LHCN-M2 (cell line): ENCODE measurements around the gene ATP6V0D1. TPM values are rescaled to one million over a fixed set of nuclear protein-coding genes. Genes with fewer than 3 reads are reported as not detected.

ENCODE experiments used
- DNase-seq: peaks from one replicate; pipeline ENCODE4 v3.0.0-alpha.2; 2012; ENCODE audit warnings: low read depth
- total RNA-seq: library from RNA; depleted of rRNA; stranded (reverse); fragments of >200 nt; gene quantifications from 2 replicates; pipeline ENCODE4 v1.2.3, GENCODE V29; 2014

The ATP6V0D1 gene
- total RNA-seq, 1 experiment from 2014 or later: 156 TPM

- no peak for DNase-seq
Measured at GRCh38 chr16:67445913-67446907, 34.7 kb downstream of the ATP6V0D1 start.

- no peak for DNase-seq
Measured at GRCh38 chr16:67445441-67445912, 35.5 kb downstream of the ATP6V0D1 start.

DNA sequence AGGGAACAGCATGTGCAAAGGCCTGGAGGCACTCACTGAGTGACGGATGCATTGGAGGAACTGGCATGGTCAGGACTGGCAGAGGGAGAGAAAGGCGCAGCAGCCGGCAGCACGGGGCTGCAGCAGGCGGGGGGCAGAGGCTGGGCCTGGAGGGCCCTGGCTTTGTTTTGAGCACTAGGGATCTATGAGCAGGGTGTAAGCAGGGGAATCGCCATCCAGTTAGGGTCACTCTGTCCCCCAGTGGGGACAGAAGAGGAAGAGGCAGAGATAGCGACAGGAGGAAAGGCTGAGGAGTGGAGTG lies 35.9 kb downstream of the ATP6V0D1 start:
- no peak for DNase-seq

- no peak for DNase-seq
Measured at GRCh38 chr16:67444259-67445125, 36.5 kb downstream of the ATP6V0D1 start.

- DNase-seq: no peak
Measured at GRCh38 chr16:67443265-67443664, 37.7 kb downstream of the ATP6V0D1 start.

DNA sequence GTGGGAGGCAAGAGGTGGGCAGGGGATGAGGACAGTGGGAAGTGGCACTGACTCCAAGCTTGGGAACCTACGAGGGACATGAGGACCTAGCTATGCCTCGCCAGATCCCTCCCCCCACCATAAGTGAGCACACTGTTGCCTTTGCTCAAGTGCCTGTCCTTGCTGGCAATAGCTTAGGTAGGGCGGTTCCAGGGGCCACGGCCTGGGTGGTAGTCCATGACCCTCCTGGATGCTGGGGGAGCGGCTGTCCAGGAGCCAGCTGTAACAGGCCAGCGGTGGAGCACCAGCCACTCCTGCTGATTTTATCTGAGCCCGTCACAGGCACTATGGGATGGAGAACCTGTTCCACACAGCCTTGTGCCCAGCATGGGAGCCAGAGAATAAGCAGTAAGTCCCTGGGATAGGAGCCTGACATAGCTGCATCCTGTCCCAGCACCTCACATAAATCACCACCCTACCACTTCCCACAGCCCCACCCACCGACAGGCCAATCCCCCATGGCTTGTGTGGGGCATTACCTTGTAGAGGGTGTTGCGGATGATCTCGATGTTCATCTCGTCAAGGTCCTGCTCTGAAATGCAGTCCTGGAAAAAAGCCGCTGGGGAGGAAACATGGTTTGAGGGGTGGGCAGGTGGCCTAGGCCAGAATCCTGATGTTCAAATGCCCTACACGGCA lies 38.2 kb downstream of the ATP6V0D1 start:
- DNase-seq: no peak

DNA sequence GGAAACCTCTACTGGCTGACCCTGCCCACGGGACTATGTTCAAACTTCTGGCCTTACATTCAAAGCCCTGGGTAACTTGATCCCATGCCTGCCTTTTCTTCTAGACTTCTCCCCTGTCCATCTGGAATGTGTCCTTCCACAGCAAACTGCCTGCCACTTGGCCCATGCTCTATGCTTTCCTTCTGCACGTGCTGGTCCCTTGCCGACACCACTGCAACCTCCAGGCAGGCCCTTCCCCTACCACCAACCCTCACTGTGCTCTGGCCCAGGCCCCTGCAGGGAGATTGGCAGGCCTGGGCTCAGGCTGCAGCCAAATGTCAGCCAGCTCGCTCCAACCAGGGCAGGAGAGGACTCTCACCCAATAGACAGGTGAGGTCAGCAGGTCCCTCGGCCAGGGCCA lies 39.0 kb downstream of the ATP6V0D1 start:
- no peak for DNase-seq

- DNase-seq: peak; percentile 29
Measured at GRCh38 chr16:67441271-67441753, 39.6 kb downstream of the ATP6V0D1 start.

DNA sequence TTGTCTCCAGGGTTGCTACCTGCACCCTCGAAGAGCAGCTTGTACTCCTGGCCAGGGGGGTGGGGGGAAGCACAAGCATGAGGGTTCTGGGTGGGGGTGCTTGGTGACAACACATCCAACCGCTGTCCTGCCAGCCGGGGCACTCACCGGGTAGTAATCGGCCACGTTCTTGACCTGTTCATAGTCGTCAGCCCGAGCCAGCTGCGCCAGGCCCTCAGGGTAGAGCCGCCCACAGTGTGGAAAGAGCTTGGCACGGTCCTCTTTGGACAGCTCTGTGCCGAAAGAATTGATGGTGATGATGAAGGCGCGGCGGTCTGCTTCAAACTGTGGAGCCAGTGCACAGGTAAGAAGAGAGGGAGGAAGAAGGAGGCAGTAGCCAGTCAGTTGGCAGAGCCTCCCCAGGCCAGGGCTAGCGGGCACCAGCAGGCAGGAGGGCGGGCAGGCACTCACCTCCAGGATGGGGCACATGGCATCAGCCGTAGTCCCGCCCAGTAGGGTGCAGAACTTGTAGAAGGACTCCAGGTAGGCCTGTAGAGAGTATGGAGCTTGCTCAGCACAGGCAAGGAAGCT lies 42.0 kb downstream of the ATP6V0D1 start:
- no peak for DNase-seq

DNA sequence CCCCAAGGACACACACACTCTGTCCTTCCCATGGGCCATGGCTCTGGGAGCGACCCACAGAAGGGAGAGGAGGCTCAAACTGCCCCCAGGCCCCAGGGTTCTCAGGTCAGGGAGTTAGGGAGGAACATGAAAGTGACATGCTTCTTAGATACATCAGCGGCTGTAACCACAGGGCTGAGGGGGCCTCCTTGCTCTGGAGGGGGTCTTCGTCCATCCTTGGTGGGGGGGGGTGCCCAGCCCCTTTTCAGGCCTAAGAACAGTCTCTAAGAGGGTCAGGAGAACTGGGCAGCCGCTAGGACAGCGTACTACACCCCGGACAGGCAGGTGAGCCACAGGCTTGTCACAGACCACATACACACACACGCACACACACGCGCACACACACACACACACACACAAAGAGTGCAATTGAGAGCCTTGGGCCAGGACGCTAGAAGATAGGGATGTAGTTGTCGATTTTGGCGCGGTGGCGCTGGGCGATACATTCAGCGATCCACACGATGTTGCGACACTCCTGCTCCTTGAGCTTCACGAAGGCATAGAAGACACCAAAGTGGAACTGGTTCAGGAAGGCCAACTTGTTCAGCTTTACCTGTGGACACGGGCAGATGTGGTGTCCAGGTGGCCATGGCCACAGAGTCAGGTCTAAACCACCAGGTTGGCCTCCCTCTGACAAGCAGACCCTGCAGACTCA lies 42.7 kb downstream of the ATP6V0D1 start:
- no peak for DNase-seq

- DNase-seq: no peak
Measured at GRCh38 chr16:67437513-67437912, 43.4 kb downstream of the ATP6V0D1 start.

DNA sequence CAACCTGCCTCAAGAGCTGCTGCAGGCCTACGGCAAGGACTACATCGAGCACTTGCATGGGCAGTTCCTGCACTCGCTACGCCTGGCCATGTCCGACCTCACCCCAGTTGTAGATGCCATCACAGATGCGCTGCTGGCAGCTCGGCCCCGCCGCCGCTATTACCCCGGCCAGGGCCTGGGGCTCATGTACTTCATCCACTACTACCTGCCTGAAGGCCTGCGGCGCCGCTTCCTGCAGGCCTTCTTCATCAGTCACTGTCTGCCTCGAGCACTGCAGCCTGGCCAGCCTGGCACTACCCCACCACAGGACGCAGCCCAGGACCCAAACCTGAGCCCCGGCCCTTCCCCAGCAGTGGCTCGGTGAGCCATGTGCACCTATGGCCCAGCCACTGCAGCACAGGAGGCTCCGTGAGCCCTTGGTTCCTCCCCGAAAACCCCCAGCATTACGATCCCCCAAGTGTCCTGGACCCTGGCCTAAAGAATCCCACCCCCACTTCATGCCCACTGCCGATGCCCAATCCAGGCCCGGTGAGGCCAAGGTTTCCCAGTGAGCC lies 44.2 kb downstream of the ATP6V0D1 start:
- no peak for DNase-seq

DNA sequence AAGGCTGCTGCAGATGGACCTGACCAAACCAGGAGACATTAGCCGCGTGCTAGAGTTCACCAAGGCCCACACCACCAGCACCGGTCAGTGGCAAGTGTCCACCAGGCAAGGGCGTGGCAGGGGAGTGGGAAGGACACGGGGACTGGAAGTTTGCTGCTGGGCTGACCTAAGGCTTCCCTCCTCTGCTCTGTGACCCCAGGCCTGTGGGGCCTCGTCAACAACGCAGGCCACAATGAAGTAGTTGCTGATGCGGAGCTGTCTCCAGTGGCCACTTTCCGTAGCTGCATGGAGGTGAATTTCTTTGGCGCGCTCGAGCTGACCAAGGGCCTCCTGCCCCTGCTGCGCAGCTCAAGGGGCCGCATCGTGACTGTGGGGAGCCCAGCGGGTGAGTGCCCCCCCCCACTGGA lies 45.2 kb downstream of the ATP6V0D1 start:
- no peak for DNase-seq

DNA sequence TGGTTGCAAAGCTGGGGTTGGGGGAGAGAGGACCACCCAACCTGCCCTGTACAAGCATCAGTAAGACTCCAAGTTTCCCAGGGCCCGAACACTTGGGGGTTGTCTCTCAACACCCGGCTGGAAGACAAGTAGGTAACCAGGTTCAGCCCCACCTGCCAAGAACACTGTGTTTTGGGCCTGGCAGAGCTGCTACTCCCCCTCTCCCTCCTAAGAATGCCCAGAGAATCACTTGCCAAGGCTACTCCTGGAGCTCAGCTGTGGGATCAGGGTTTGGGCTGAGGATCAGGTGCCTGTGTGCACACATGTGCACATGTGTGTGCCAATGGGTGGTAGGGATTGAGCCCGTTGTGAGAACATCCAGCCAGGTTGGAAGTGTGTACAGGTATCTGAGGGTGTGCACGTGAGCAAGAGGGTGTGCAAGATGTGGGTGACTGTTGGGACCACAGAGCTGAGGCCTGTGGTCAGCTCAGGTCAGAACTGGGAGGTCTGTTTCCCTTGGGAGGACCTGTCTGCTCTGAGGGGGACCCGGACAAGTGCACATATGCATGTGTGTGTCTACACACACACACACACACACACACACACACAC lies 47.7 kb downstream of the ATP6V0D1 start:
- no peak for DNase-seq

DNA sequence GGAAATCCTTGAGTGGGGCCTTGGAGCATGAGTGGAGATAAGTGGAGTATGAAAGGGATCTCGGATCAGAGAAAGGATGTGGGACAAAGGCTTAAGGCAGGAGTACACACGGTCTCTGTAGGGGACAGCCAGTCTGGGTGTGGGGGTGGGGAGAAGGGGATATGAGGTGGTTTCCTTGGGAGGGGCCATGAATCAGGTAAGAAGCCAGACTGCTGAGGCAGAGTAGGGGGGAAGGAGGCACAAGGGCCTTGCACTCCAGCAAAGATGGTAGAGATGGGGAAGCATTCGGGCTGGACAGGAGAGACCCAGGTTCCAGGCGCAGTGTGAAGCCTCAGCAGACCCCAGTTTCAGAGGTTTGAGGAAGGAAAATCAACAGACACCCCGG lies 48.5 kb downstream of the ATP6V0D1 start:
- DNase-seq: no peak

- DNase-seq: no peak
Measured at GRCh38 chr16:67431775-67432505, 49.0 kb downstream of the ATP6V0D1 start.

GRCh38 chr16:67430977-67431774 lies 49.8 kb downstream of the ATP6V0D1 start, which contains the start of gene HSD11B2:
Gene HSD11B2 (plus strand): TSS chr16:67431121. CDS start chr16:67431249, 128 bp downstream.
- peak; percentile 68 for DNase-seq

- DNase-seq: no peak
Measured at GRCh38 chr16:67430504-67430976, 50.4 kb downstream of the ATP6V0D1 start.
